Stimulated activated CD8-positive, alpha-beta memory T cell treated with anti-CD3 and anti-CD28 coated beads, Interleukin-4, amount 100 ng/mL, for 4 hours (primary cell): ENCODE data around the gene FSTL4.
"Not testable (repeated sequence)": the region's sequence is repeated elsewhere in the genome, so short reads cannot be mapped to it uniquely, and the experiment has no call there.

Source experiments
- DNase-seq, 2 donors: peaks; one replicate each; pipeline ENCODE4 v3.0.0-alpha.2; 2020; ENCODE audit warnings: low read depth in 2 of 2, low spot score in 1 of 2

The FSTL4 gene

DNA sequence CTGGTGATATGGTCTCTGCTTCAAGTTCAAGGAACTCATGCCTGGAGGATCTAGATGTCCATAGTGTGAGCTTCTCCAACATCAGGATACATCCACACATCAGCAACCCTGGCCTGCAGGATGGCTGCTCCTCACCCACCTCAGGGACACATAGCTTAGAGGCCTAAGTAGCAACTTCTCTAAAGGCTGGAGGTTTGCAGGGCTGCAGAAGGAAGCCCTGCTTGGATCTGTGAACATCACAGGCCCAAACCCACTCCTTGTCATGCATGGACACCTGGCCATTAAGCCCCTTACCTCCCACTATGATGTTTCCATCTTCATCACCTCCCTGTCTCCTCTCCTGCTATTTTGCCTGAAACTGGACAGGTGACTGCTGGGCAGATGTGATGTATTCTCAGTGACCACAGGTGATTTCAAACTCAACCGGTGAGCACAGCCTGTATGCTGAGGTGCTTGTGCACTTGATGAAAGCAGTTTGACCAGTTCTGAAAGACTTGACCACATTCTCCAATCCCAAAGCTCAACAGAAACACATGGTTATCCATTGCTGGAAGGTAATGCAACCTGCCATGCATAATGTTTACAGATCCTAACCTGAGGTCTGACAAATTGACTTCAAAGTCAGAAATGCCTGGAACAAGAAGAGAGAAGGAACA lies 205.2 kb downstream of the FSTL4 start:
- no peak for DNase-seq

DNA sequence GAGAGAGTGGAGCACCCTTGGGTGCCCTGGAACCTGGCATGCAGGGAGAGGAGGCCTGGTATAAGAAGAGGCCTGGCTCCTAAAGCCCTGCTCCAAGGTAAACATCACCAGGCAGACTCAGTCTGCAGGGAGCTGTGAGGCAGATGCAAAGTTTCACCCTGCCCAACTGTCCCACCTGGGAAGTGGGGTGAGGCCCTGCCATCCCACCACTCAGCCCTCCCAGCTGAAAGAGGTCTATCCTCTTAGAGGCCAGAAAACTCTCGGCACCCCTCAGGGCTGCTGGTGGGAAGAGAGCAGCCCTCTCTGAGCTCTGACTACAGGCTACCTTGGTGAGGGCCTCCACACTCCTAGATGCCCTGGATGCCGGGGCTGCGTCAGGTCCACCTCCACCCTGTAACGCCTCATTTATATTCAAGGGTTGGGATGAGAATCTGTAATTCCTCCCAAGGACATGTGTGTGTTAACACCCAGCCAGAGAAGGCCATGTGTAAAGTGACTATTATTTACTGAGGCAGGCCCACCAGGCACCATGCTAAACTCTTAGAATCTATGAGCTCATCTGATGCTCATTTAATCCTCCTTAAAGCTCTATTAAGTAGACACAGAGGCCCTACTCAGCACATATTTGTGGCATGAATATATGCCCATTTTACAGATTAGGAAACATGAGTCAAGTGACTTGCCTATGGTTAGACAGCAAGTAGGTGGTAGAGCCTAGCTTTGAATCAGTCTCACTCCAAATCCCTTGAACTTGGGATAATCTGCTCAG lies 205.9 kb downstream of the FSTL4 start:
- DNase-seq: no peak

DNA sequence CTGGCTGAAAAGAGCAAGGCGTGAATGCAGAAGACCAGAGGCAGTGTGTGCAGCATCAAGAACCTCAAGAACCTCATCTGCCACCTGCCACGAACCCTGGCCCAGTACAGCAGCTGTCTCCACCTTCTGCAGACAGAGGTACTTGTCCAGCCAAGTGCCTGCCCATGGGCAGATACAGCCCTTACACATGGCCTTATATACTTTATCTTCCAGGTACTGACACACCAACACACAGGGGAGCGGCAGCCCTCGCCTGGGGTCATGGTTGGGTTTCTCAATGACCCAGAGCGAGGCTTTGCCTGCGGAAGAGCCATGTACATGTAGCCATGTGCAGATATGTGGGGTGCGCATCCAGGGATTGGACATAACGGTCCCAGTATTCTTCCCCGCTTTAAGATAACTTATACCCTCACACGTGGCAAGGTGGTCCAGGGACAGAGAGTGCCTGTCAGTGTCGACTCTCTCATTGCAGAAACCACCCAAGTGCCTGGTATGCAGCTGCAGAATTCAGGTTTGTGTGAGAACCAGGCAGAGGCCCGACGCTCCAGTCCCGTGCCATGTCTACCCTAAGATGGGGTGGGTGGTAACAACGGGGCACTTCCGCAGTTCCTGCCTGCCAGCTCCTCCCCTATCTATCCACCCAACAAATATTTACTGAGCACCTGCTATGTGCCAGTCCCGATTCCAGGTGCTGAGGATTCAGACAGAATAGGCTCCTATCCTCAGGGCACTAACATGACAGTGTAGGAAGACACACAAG lies 206.9 kb downstream of the FSTL4 start:
- DNase-seq: no peak

DNA sequence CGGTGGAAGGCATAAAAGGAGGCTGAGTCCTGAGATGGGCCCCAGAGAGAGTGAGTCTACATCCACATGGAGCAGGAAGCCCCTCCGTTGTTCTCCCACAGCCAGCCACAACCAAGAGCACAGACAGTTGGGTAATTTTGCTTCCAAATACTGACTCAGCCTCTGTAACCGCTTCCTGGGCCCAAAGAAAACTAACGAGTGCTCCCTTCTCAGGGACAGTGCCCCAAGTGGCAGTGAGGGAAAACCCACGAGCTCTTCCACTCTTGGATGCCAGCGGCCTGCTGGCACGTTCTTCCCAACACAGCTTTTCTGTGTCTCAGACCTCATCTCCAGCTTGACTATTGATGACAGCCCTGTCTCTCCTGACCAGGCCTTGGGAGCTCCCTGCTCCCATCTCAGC lies 207.6 kb downstream of the FSTL4 start:
- DNase-seq: no peak

DNA sequence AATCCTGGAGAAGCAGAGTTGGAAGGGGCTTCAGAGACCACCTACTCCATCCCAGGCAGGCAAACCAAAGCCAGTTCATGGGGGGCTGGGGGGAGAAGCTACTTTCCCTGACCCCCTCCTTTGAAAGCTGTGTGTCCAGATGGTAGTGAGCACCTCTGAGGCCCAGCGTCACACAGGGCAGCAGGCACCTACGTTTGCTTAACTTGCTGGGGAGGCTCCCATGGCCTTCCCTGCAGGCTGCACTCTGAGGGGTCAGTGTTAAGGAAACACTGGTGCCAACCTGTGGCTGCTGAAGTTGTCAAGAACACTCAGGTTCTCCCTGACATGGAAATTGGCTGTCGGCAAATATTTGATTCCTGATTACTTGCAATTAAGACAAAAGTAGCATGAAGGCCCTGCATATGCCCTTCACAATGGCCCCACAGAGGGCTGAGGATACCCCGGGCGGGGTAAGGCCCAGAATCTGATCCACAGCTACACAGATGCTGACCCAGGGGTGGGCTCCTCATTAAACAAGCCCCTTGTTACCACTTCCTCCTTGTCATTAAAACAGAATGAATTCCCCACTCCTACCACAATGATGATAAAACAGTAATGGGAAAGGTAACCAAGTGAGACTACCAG lies 208.5 kb downstream of the FSTL4 start:
- no peak for DNase-seq

DNA sequence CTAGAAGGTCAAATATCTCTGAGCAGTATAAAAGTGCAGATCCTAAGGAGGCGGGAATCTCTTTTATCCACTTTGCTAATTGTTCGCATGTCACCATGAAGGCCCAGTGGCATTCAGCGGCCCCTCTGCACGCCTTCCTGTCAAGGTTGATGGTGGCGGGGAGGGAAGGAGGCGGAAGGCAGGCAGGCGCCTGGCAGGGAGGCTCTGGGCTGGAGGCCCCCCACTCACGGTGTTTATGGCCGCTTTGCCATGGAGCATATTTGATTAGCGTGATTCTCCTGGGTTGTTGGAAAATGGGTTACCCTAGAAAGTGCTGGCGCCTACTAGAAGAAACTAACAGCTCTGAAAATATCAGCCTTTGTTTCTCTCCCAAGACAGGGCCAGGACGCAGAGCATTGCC lies 209.6 kb downstream of the FSTL4 start:
- DNase-seq: no peak

DNA sequence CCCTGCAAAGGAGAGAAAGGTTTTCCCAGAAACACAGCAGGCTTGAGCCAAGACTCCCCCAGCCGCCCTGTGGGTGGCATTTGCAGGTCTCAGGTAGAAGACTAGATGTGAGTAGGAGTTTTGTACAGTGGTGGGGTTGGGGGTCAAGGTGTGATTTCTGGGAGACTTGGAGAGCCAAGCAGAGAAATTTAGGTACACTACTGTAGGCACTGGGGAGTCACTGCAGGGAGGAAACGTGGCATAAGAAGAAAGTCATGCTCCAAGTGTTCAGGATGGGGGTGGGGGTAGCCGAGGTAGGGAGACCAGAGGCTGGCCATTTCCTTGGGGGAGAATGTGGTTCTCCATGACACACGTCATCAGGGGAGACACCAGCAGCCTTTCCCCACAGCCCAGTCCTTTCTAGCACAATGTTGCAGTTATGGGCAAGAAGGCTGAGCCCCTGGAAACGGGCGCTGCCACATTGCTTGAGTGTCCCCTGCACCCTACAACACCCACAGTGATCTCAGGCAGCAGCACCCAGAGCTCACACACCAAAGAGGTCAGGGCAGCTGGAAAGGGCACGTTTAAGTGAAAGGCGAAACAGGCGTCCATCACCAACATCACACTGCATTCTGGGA lies 210.5 kb downstream of the FSTL4 start:
- no peak for DNase-seq

DNA sequence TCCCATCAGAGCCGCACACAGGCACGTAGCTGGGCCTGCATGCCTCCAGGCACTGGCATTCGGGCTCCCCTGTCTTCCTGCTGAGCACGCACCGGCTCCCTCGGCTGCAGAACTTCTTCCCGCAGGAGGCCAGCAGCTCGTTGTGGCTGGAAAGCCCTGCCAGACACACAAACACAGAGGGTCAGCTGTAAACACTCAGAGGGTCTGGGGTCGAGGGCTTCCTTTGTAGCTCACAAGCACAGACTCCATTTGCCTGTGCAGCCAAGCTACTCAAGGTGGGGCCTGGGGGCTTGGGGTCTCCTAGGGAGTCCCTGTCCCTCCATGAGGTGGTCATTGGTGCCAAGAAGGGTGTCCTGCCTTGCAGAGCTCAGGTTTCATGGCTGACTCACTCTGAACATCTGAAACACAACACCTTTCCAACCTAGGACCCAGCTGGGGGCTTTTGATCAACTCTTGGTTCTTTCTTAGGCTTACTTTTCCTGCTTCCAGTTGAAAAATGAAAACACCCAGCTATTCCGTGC lies 211.4 kb downstream of the FSTL4 start:
- DNase-seq: no peak

DNA sequence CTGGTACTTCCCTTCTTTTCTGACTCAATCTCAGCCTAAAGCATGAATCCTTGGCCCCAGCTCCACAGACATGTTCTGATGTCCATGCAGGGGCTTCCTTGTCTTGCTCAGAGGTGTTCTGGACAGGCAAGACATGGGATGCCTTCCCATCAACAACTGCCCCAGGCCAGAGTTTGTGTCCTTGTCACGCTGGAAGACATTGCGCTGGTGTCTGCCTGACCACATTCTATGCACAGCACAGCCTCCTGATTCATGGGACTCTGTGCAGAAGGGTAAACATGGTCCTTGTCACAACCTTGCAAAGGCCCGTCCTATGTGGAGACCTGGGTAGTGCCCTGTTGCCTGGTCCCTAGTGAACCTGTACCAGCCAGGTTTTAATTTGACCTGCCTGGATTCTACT lies 212.2 kb downstream of the FSTL4 start:
- no peak for DNase-seq

DNA sequence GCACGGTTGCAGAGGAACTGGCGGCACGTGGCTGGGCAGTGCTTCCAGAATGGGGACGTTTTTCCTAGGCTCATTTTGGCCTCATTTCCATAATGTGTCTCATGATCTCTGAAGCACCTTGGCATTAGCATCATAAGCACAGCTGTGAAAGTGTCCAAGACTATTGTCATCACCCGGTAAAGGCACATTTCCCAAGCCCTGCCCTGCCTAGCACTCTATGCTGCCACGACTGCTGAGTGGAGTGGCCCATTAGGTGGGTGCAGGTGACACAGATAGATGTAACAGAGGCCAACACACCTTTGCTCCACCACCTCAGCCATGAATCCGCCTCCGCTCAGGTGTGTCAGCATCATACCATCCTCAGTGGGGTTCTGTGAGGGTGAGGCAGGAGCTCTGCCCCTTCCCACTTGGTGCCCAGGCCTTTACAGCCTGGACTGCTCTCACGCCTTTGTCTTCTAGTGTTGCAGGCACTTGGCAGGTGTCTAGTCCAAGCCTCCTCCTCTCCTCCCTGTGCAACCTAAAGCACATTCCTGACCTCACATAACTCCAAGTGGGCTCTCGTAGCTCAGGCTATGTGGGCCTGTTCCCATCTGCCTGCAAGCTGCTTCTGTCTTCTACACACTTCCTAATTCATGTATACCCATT lies 213.0 kb downstream of the FSTL4 start:
- no peak for DNase-seq

DNA sequence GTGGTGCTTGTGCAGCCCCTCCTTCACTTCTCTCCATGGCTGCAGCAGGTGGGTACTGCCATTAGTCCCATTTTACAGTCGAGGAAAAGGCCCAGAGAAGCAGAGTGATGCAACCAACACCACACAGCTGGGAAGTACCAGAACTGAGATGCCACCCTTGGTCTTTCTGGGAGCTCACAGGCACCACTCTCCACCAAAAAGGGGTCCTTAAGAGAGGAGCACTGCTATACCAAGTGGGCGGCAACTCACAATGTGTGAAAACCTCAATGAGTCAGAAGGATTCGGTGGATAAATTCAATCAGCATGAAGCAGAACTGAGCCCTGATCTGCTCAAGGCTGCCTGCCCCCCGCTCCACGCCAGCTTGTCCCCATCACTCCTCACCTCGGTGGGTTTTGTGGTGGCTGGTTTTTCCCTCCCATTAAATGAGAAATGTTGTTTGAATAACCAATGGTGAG lies 213.7 kb downstream of the FSTL4 start:
- peak in 1 of 2 donors; percentile 4 for DNase-seq

DNA sequence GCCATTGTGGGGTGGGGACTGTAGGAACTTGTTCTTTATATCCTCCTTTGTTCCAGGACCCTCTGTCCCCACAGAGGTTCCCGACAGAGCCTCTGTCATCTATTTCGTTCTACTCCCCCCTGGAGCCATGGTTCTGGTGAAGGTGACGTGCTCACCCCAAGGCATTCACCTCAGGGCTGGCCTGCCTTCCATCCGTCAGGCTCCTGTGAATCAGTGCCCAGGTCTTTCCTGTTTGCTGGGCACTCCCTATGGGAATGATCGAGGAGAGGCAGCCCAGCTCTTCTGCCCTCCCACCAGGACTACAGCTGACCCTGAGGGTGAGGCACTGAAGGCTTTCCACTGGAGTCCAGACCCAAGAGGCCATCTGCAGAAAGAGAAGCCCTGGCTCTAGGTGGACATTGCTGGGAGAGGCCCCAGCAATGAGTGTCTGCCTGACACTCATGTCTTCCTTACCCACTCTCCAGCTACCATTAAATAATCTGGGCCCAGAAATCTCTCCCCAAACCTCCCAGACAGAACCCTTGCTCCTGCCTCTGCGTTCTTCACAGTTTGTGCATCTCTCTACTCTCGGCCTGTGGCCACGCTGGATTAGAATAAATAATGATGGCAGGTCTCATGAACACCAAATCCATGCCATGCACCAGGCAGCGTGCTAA lies 214.2 kb downstream of the FSTL4 start:
- no peak for DNase-seq

DNA sequence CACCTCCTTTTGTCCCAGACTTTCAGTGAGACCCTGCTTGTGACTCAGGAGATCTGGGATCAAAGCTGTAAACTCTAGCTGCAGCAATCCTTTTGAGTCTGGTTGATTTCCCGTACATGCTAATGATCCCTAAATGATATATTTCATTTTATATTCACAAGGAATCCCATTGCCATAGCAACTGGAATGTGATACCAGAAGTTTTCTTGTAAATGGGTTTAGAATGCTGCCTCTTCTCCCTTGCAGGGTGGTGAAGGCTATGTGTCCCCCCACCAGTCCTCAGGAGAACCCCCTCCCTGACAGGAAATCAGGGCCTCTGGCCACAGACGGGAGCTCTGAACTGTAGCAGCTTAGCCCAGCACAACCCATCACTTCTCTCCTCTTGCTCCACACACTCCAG lies 215.0 kb downstream of the FSTL4 start:
- DNase-seq: no peak

DNA sequence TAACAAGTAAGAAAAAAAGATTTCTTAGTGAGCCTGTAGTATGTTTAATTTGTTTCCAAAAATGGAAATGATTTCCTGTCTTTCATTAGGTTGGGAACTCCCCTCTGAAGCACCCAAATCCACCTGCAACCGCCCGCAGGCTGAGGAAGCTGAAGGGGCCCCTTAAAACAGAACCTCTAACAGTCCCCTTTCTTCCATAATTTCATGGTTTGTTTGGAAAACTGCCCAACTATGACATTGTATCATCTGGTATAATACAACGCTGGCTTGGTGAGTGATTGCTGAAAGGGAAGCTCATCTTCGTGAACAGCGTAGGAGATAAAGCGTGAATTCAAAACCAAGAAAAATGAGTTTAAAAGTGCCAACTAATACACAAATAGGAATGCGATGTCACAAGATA lies 215.5 kb downstream of the FSTL4 start:
- DNase-seq: no peak

DNA sequence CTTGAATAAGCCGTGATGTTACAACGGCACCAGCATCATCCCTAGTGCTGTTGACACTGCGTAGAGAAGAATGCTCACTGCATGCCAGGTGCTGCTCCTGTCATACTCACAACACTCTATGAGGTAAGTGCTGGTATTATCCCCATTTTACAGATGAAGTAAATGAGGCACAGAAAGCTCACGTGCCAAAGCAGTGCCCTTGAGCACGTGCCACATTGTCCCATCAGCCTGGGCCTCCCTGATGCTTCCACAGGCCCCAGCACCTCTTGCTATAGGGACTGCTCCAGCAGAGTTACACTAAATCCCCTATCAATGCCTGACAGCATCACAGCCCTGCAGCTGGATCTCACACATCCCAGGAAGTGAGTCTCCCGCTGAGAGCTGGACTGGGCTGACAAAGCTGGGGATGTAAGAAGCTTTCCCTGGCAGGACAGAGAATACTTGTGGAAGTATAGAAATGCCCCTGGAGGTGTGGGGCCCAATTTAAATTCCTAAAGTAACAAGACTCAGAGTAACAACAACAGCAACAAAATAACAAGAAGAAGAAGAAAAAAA lies 216.1 kb downstream of the FSTL4 start:
- DNase-seq: no peak

DNA sequence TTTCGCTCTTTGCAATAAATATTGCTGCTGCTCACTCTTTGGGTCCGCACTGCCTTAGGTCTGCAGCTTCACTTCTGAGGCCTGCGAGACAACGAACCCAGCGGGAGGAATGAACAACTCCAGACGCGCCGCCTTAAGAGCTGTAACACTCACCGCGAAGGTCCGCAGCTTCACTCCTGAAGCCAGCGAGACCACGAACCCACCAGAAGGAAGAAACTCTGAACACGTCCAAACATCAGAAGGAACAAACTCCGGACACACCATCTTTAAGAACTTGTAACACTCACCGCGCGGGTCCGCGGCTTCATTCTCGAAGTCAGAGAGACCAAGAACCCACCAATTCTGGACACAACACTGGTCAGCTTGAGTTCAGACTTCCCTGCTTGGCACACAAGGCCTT lies 217.1 kb downstream of the FSTL4 start:
- not testable (repeated sequence) for DNase-seq

DNA sequence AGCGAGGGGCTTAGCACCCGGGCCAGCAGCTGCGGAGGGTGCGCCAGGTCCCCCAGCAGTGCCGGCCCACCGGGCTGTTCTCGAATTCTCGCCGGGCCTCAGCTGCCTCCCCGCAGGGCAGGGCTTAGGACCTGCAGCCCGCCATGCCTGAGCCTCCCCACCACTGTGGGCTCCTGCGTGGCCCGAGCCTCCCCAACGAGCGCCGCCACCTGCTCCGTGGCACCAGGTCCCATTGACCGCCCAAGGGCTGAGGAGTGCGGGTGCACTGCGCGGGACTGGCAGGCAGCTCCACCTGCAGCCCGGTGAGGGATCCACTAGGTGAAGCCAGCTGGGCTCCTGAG lies 217.9 kb downstream of the FSTL4 start:
- DNase-seq: not testable (repeated sequence)

DNA sequence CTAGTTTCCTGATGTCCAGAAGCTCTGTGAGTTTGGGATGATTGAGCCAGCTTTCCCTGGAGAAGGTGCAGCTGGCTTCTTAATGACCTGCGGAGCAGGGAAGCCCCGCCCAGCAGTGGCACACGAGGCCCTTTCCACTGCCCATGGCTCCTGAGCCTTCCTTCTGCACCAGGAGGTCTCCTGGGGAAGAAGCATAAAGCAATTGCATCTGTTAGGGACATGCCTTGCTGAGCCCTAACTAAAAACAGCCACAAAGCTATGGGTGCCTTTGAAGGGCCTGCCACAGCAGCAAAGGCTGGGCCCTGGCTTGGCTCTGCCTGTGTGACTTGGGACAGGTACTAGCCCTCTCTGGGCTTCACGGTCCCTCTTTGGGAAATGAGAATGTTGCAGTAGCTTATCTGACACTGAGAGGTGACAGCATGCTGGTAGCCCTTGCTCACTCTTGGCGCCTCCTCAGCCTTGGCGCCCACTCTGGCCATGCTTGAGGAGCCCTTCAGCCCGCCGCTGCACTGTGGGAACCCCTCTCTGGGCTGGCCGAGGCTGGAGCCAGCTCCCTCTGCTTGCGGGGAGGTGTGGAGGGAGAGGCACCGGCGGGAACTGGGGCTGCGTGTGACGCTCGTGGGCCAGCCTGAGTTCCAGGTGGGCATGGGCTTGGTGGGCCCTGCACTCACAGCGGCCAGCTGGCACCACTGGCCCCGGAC lies 218.4 kb downstream of the FSTL4 start:
- no peak for DNase-seq

DNA sequence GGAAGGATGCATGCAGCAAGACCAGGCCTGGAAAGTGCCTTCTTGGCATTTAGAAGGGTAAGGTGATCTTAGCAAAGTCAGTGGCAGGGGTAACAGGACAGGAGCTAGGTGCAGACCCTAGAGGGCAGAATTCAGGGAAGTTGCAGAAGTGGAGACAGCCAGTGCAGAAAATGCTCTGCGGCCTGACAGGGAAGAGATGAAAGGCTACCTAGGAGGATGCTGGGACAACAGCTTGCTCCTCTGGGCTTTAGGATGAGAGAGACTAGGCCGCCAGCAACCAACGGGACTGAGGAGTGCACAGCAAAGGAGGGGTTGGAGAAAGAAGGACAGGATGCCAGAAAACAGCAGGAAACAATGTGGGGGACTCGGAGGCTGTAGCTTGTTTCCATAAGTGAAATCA lies 219.9 kb downstream of the FSTL4 start:
- no peak for DNase-seq
